ENCODE measurements around the gene PTPN2. TPM values are rescaled to one million over a fixed set of nuclear protein-coding genes. Genes with fewer than 3 reads are reported as not detected.
"Not testable (repeated sequence)": the region's sequence is repeated elsewhere in the genome, so short reads cannot be mapped to it uniquely, and the experiment has no call there.

The PTPN2 gene
- total RNA-seq, 1 experiment from 2014 or later: 44.7 TPM

- no TSS peak for BruUV-seq (replicated peaks)
- TF ChIP-seq, protein P1, sequence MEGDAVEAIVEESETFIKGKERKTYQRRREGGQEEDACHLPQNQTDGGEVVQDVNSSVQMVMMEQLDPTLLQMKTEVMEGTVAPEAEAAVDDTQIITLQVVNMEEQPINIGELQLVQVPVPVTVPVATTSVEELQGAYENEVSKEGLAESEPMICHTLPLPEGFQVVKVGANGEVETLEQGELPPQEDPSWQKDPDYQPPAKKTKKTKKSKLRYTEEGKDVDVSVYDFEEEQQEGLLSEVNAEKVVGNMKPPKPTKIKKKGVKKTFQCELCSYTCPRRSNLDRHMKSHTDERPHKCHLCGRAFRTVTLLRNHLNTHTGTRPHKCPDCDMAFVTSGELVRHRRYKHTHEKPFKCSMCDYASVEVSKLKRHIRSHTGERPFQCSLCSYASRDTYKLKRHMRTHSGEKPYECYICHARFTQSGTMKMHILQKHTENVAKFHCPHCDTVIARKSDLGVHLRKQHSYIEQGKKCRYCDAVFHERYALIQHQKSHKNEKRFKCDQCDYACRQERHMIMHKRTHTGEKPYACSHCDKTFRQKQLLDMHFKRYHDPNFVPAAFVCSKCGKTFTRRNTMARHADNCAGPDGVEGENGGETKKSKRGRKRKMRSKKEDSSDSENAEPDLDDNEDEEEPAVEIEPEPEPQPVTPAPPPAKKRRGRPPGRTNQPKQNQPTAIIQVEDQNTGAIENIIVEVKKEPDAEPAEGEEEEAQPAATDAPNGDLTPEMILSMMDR (conservative IDR thresholded peaks at IDR 0.05; ENCODE audit: low read depth, low read length): no peak
- no peak for TF ChIP-seq EZH2 (IDR thresholded peaks at IDR 0.05; ENCODE audit: borderline replicate concordance, low read depth, low read length, poor library complexity, severe bottlenecking)
- DNase-seq (ENCODE audit: low spot score): no peak
- Histone ChIP-seq H3K9me3 (ENCODE audit: low read depth, low read length, poor library complexity, severe bottlenecking) (no peaks in the 10 kb centered on the region), H3K27ac (ENCODE audit: low read depth, low read length, poor library complexity, severe bottlenecking) (no peak overlapping the region), H3K4me3 (ENCODE audit: low read depth, low read length, poor library complexity, severe bottlenecking) (no peak overlapping the region), H3K27me3 (replicated peaks; ENCODE audit: insufficient read depth, low read depth, low read length, poor library complexity) (no peaks in the 10 kb centered on the region), H3K4me1 (ENCODE audit: insufficient read depth, low read length, poor library complexity, severe bottlenecking) (peaks cover 15% of the 10 kb centered on the region), H3K36me3 (ENCODE audit: insufficient read depth, low read length, poor library complexity, severe bottlenecking) (no peaks in the 10 kb centered on the region)
- ChIA-PET CTCF (no interaction called here), POLR2A (ENCODE audit: low non-redundant PET) (no interaction called here)
- intact Hi-C loops (cut with micrococcal nuclease; ENCODE audit: unreplicated experiment): loop anchor here (5.0 kb wide), 1 partner anchor 33 kb away; no protein-coding TSS in a partner anchor
Observed at GRCh38 chr18:12880541-12880910, 3.5 kb downstream of the PTPN2 start.

- Histone ChIP-seq H3K36me3 (ENCODE audit: insufficient read depth, low read length, poor library complexity, severe bottlenecking) (no peaks in the 10 kb centered on the region), H3K4me3 (ENCODE audit: low read depth, low read length, poor library complexity, severe bottlenecking) (no peak overlapping the region), H3K9me3 (ENCODE audit: low read depth, low read length, poor library complexity, severe bottlenecking) (no peaks in the 10 kb centered on the region), H3K27ac (ENCODE audit: low read depth, low read length, poor library complexity, severe bottlenecking) (no peak overlapping the region), H3K27me3 (replicated peaks; ENCODE audit: insufficient read depth, low read depth, low read length, poor library complexity) (no peaks in the 10 kb centered on the region), H3K4me1 (ENCODE audit: insufficient read depth, low read length, poor library complexity, severe bottlenecking) (peaks cover 15% of the 10 kb centered on the region)
- POLR2A ChIA-PET (ENCODE audit: low non-redundant PET): no interaction called here
- no peak for DNase-seq (ENCODE audit: low spot score)
- TF ChIP-seq, protein P1 (conservative IDR thresholded peaks at IDR 0.05; ENCODE audit: low read depth, low read length): no peak
- no peak for TF ChIP-seq EZH2 (IDR thresholded peaks at IDR 0.05; ENCODE audit: borderline replicate concordance, low read depth, low read length, poor library complexity, severe bottlenecking)
- BruUV-seq (replicated peaks): no TSS peak
- CTCF ChIA-PET: no interaction called here
- intact Hi-C loops (cut with micrococcal nuclease; ENCODE audit: unreplicated experiment): loop anchor here (5.0 kb wide), 1 partner anchor 33 kb away; no protein-coding TSS in a partner anchor
Observed at GRCh38 chr18:12879840-12880540, 4.0 kb downstream of the PTPN2 start.

DNA sequence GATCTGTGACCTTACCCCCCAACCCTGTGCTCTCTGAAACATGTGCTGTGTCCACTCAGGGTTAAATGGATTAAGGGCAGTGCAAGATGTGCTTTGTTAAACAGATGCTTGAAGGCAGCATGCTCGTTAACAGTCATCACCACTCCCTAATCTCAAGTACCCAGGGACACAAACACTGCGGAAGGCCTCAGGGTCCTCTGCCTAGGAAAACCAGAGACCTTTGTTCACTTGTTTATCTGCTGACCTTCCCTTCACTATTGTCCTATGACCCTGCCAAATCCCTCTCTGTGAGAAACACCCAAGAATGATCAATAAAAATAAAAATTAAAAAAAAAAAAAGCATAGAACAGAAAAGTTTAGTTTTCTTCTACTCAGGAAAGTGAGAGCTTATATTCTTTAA, 9.0 kb downstream of the PTPN2 start:
- intact Hi-C loops (cut with micrococcal nuclease; ENCODE audit: unreplicated experiment); POLR2A ChIA-PET (ENCODE audit: low non-redundant PET); BruUV-seq (replicated peaks); H3K27me3 ChIP-seq (replicated peaks; ENCODE audit: insufficient read depth, low read depth, low read length, poor library complexity); DNase-seq (ENCODE audit: low spot score); H3K27ac ChIP-seq (ENCODE audit: low read depth, low read length, poor library complexity, severe bottlenecking); CTCF ChIA-PET; H3K4me1 ChIP-seq (ENCODE audit: insufficient read depth, low read length, poor library complexity, severe bottlenecking); H3K36me3 ChIP-seq (ENCODE audit: insufficient read depth, low read length, poor library complexity, severe bottlenecking); H3K4me3 ChIP-seq (ENCODE audit: low read depth, low read length, poor library complexity, severe bottlenecking); H3K9me3 ChIP-seq (ENCODE audit: low read depth, low read length, poor library complexity, severe bottlenecking): not testable (repeated sequence)

GRCh38 chr18:12873961-12874567, 10.0 kb downstream of the PTPN2 start:
- H3K27ac ChIP-seq (ENCODE audit: low read depth, low read length, poor library complexity, severe bottlenecking); DNase-seq (ENCODE audit: low spot score); BruUV-seq (replicated peaks); POLR2A ChIA-PET (ENCODE audit: low non-redundant PET); intact Hi-C loops (cut with micrococcal nuclease; ENCODE audit: unreplicated experiment); H3K36me3 ChIP-seq (ENCODE audit: insufficient read depth, low read length, poor library complexity, severe bottlenecking); H3K9me3 ChIP-seq (ENCODE audit: low read depth, low read length, poor library complexity, severe bottlenecking); CTCF ChIA-PET; H3K4me3 ChIP-seq (ENCODE audit: low read depth, low read length, poor library complexity, severe bottlenecking); H3K27me3 ChIP-seq (replicated peaks; ENCODE audit: insufficient read depth, low read depth, low read length, poor library complexity); H3K4me1 ChIP-seq (ENCODE audit: insufficient read depth, low read length, poor library complexity, severe bottlenecking): not testable (repeated sequence)

Data from A673 (cell line).